ENCODE measurements around the gene DNAJC17.

Gene DNAJC17

GRCh38 chr15:40790718-40791117 lies 16.6 kb downstream of the DNAJC17 start:
- TF ChIP-seq ZNF274 (IDR thresholded peaks at IDR 0.05; ENCODE audit: low read depth, low read length), result no peak
- H3K4me3 ChIP-seq (ENCODE audit: low read length), result no peak overlapping the region

- TF ChIP-seq ZNF274 (IDR thresholded peaks at IDR 0.05; ENCODE audit: low read depth, low read length), result no peak
These were observed 17.3 kb downstream of the DNAJC17 start for GRCh38 chr15:40789999-40790398.

GRCh38 chr15:40789119-40789518 lies 18.2 kb downstream of the DNAJC17 start:
- no peak overlapping the region for H3K4me3 ChIP-seq (ENCODE audit: low read length)
- TF ChIP-seq ZNF274 (IDR thresholded peaks at IDR 0.05; ENCODE audit: low read depth, low read length), result no peak

More at GRCh38 chr15:40789999-40790398, 17.3 kb downstream of the DNAJC17 start:
- no peak overlapping the region for H3K4me3 ChIP-seq (ENCODE audit: low read length)

GRCh38 chr15:40787991-40788390 lies 19.3 kb downstream of the DNAJC17 start:
- TF ChIP-seq ZNF274 (IDR thresholded peaks at IDR 0.05; ENCODE audit: low read depth, low read length), result no peak
- H3K4me3 ChIP-seq (ENCODE audit: low read length), result no peak overlapping the region

- H3K4me3 ChIP-seq (ENCODE audit: low read length), result no peak overlapping the region
- TF ChIP-seq ZNF274 (IDR thresholded peaks at IDR 0.05; ENCODE audit: low read depth, low read length), result no peak
These were observed 19.9 kb downstream of the DNAJC17 start for GRCh38 chr15:40787344-40787841.

GRCh38 chr15:40785814-40786213 lies 21.5 kb downstream of the DNAJC17 start:
- no peak overlapping the region for H3K4me3 ChIP-seq (ENCODE audit: low read length)
- TF ChIP-seq ZNF274 (IDR thresholded peaks at IDR 0.05; ENCODE audit: low read depth, low read length), result no peak

- no peak overlapping the region for H3K4me3 ChIP-seq (ENCODE audit: low read length)
- TF ChIP-seq ZNF274 (IDR thresholded peaks at IDR 0.05; ENCODE audit: low read depth, low read length), result no peak
These were observed 22.1 kb downstream of the DNAJC17 start for GRCh38 chr15:40785164-40785563.

- TF ChIP-seq ZNF274 (IDR thresholded peaks at IDR 0.05; ENCODE audit: low read depth, low read length), result no peak
- H3K4me3 ChIP-seq (ENCODE audit: low read length), result no peak overlapping the region
These were observed 24.6 kb downstream of the DNAJC17 start for GRCh38 chr15:40782609-40783227.

GRCh38 chr15:40776537-40777141 lies 30.6 kb downstream of the DNAJC17 start:
- no peak for TF ChIP-seq ZNF274 (IDR thresholded peaks at IDR 0.05; ENCODE audit: low read depth, low read length)
- no peak overlapping the region for H3K4me3 ChIP-seq (ENCODE audit: low read length)

- TF ChIP-seq ZNF274 (IDR thresholded peaks at IDR 0.05; ENCODE audit: low read depth, low read length), result no peak
- no peak overlapping the region for H3K4me3 ChIP-seq (ENCODE audit: low read length)
These were observed 31.3 kb downstream of the DNAJC17 start for GRCh38 chr15:40775740-40776536.

GRCh38 chr15:40775007-40775406 lies 32.3 kb downstream of the DNAJC17 start:
- no peak for TF ChIP-seq ZNF274 (IDR thresholded peaks at IDR 0.05; ENCODE audit: low read depth, low read length)
- H3K4me3 ChIP-seq (ENCODE audit: low read length), result no peak overlapping the region

GRCh38 chr15:40773902-40774301 lies 33.4 kb downstream of the DNAJC17 start:
- no peak for TF ChIP-seq ZNF274 (IDR thresholded peaks at IDR 0.05; ENCODE audit: low read depth, low read length)
- H3K4me3 ChIP-seq (ENCODE audit: low read length), result no peak overlapping the region

GRCh38 chr15:40773496-40773895 lies 33.8 kb downstream of the DNAJC17 start:
- no peak overlapping the region for H3K4me3 ChIP-seq (ENCODE audit: low read length)
- TF ChIP-seq ZNF274 (IDR thresholded peaks at IDR 0.05; ENCODE audit: low read depth, low read length), result no peak

GRCh38 chr15:40772014-40772413 lies 35.3 kb downstream of the DNAJC17 start:
- H3K4me3 ChIP-seq (ENCODE audit: low read length), result no peak overlapping the region
- TF ChIP-seq ZNF274 (IDR thresholded peaks at IDR 0.05; ENCODE audit: low read depth, low read length), result no peak

- TF ChIP-seq ZNF274 (IDR thresholded peaks at IDR 0.05; ENCODE audit: low read depth, low read length), result no peak
- H3K4me3 ChIP-seq (ENCODE audit: low read length), result no peak overlapping the region
These were observed 36.0 kb downstream of the DNAJC17 start for GRCh38 chr15:40771242-40771641.

All from GM08714 (cell line).